PFSK-1 (cell line): ENCODE measurements around the gene FAF2. TPM values are rescaled to one million over a fixed set of nuclear protein-coding genes. Genes with fewer than 3 reads are reported as not detected.

Experiments
- FOXP2 ChIP-seq: optimal IDR thresholded peaks from 2 replicates; pipeline ENCODE3; 2011; ENCODE audit warnings: borderline replicate concordance, control low read depth, inconsistent platforms; ENCODE audit not compliant: insufficient read depth; ENCODE audit errors: extremely low read length, extremely low read depth
- POLR2AphosphoS5 ChIP-seq: IDR thresholded peaks from 2 replicates; pipeline ENCODE4 v1.6.1; 2012; ENCODE audit warnings: low read depth, mild to moderate bottlenecking, control low read depth, low read length, moderate library complexity
- REST ChIP-seq, 2 experiments: IDR thresholded peaks; 2 replicates each; pipeline versions ENCODE4 v1.6.1 to v1.8.0; 2011 to 2012; ENCODE audit warnings: low read depth in 2 of 2, low read length in 2 of 2, control low read depth in 1 of 2, inconsistent platforms in 1 of 2, mild to moderate bottlenecking in 1 of 2, moderate library complexity in 1 of 2; ENCODE audit not compliant: insufficient read depth in 1 of 2
- SIN3A ChIP-seq: IDR thresholded peaks from 2 replicates; pipeline ENCODE4 v1.6.1; 2012; ENCODE audit warnings: mild to moderate bottlenecking, low read length, moderate library complexity, borderline replicate concordance; ENCODE audit not compliant: insufficient read depth
- TAF1 ChIP-seq: IDR thresholded peaks from 2 replicates; pipeline ENCODE4 v1.6.1; 2012; ENCODE audit warnings: low read length, control low read depth, borderline replicate concordance; ENCODE audit not compliant: insufficient read depth
- polyA plus RNA-seq: library from polyadenylated mRNA; unstranded; fragments of >200 nt; gene quantifications from one replicate; pipeline ENCODE4 v1.2.1, GENCODE V29; 2012; ENCODE audit warnings: low read depth, missing spikeins; ENCODE audit not compliant: insufficient read length

Gene FAF2
- polyA plus RNA-seq, result 23.2 TPM

GRCh38 chr5:176447978-176448608 is at the start of gene FAF2:
FAF2 (plus strand) TSS chr5:176448385; CDS start chr5:176448408, 23 bp downstream.
- TF ChIP-seq SIN3A (no peak), REST (IDR thresholded peaks at IDR 0.05; ENCODE audit: insufficient read depth in 1 of 2, low read depth in 2 of 2, low read length in 2 of 2) (0 out of 4 replicates have a peak, but pooled peaks of 1 of the 2 experiments have one; percentile 21), TAF1 (peak; percentile 95), FOXP2 (peak; percentile 86), POLR2AphosphoS5 (peak; percentile 78)

- TF ChIP-seq REST (IDR thresholded peaks at IDR 0.05; ENCODE audit: insufficient read depth in 1 of 2, low read depth in 2 of 2, low read length in 2 of 2) (no peak), SIN3A (no peak), TAF1 (no peak), FOXP2 (no peak), POLR2AphosphoS5 (no peak)
Observed at GRCh38 chr5:176400382-176401156, 47.6 kb upstream of the FAF2 start.

GRCh38 chr5:176401281-176402205 is 46.6 kb upstream of the FAF2 start:
- TF ChIP-seq REST (IDR thresholded peaks at IDR 0.05; ENCODE audit: insufficient read depth in 1 of 2, low read depth in 2 of 2, low read length in 2 of 2), result no peak
- no peak for TF ChIP-seq SIN3A
- TF ChIP-seq POLR2AphosphoS5, result no peak
- TF ChIP-seq TAF1, result no peak
- TF ChIP-seq FOXP2, result no peak

- no peak for TF ChIP-seq REST (IDR thresholded peaks at IDR 0.05; ENCODE audit: insufficient read depth in 1 of 2, low read depth in 2 of 2, low read length in 2 of 2)
- TF ChIP-seq SIN3A, result no peak
- no peak for TF ChIP-seq FOXP2
- no peak for TF ChIP-seq POLR2AphosphoS5
- no peak for TF ChIP-seq TAF1
Observed at GRCh38 chr5:176405656-176406435, 42.3 kb upstream of the FAF2 start.
